CD4-positive, alpha-beta memory T cell (primary cell): ENCODE measurements around the gene SPRN. TPM values are rescaled to one million over a fixed set of nuclear protein-coding genes. Genes with fewer than 3 reads are reported as not detected.
A peak's percentile ranks its signal among the peaks of the same experiment; 100 is the strongest.

Experiments
- CTCF ChIA-PET: fragments of 350-600 bp; sonication (Branson Sonifier 250); formaldehyde crosslinking; loops from one replicate; lab custom pipeline; 2021; ENCODE audit warnings: inconsistent platforms; ENCODE audit not compliant: partially characterized antibody; lab: Charles Lee
- POLR2A ChIA-PET: fragments of 350-600 bp; sonication (Branson Sonifier 250); formaldehyde crosslinking; loops from one replicate; lab custom pipeline; 2021; ENCODE audit not compliant: partially characterized antibody; lab: Charles Lee
- DNase-seq, 5 donors: peaks; one replicate each; pipeline versions ENCODE4 v3.0.0 to v3.0.0-alpha.2; 2020 to 2022; ENCODE audit warnings: mixed read lengths in 1 of 5
- H3K27ac ChIP-seq: one replicate; pipeline ENCODE4 v1.7.0; 2013; ENCODE audit warnings: low read depth, low read length
- H3K27me3 ChIP-seq: 2 replicates; pipeline ENCODE4 v1.7.0; 2013; ENCODE audit warnings: mild to moderate bottlenecking, low read length, moderate library complexity; ENCODE audit not compliant: insufficient read depth
- H3K36me3 ChIP-seq: 2 replicates; pipeline ENCODE4 v1.7.0; 2013; ENCODE audit warnings: mild to moderate bottlenecking, low read length, moderate library complexity; ENCODE audit not compliant: insufficient read depth
- H3K4me1 ChIP-seq: 2 replicates; pipeline ENCODE4 v1.7.0; 2013; ENCODE audit warnings: mild to moderate bottlenecking, low read length, moderate library complexity; ENCODE audit not compliant: insufficient read depth
- H3K4me3 ChIP-seq, 2 donors: one replicate each; pipeline ENCODE4 v1.7.0; 2013; ENCODE audit warnings: low read length in 2 of 2, mild to moderate bottlenecking in 1 of 2
- H3K9me3 ChIP-seq, 2 donors: one replicate each; pipeline ENCODE4 v1.7.0; 2013; ENCODE audit warnings: low read length in 2 of 2, control low read depth in 1 of 2; ENCODE audit not compliant: control insufficient read depth in 1 of 2
- H3K27ac Mint-ChIP-seq, 7 donors: one replicate each; pipeline ENCODE4 v1.8.0; 2020 to 2021; ENCODE audit warnings: mixed read lengths in 7 of 7, mild to moderate bottlenecking in 6 of 7, inconsistent platforms in 3 of 7, moderate library complexity in 3 of 7
- H3K27me3 Mint-ChIP-seq, 2 donors: one replicate each; pipeline ENCODE4 v1.8.0; 2020 to 2021; ENCODE audit warnings: mixed read lengths in 2 of 2
- H3K36me3 Mint-ChIP-seq, 2 donors: one replicate each; pipeline ENCODE4 v1.8.0; 2020 to 2021; ENCODE audit warnings: mixed read lengths in 2 of 2, inconsistent platforms in 1 of 2, mild to moderate bottlenecking in 1 of 2
- H3K4me1 Mint-ChIP-seq, 4 donors: one replicate each; pipeline ENCODE4 v1.8.0; 2020 to 2021; ENCODE audit warnings: mixed read lengths in 4 of 4, mild to moderate bottlenecking in 1 of 4
- H3K4me3 Mint-ChIP-seq, 8 donors: one replicate each; pipeline ENCODE4 v1.8.0; 2020 to 2021; ENCODE audit warnings: mixed read lengths in 8 of 8, mild to moderate bottlenecking in 7 of 8, moderate library complexity in 6 of 8, inconsistent platforms in 3 of 8
- H3K9me3 Mint-ChIP-seq, 8 donors: one replicate each; pipeline ENCODE4 v1.8.0; 2020 to 2021; ENCODE audit warnings: mixed read lengths in 8 of 8, mild to moderate bottlenecking in 5 of 8, inconsistent platforms in 3 of 8, moderate library complexity in 1 of 8
- intact Hi-C: fragments of 100-400 bp; cut with micrococcal nuclease; formaldehyde crosslinking; loops from one replicate; pipeline ENCODE4 v1.15.1; 2023
- microRNA-seq: library from miRNA; unstranded; fragments of <30 nt; microRNA quantifications from one replicate; pipeline ENCODE4 v1.2.0, GENCODE V29; 2021; ENCODE audit warnings: borderline replicate concordance, borderline number of aligned reads, borderline microRNAs expressed, mixed read lengths
- polyA plus RNA-seq, 2 donors: library from polyadenylated mRNA; unstranded; fragments of 300-500 nt; fragmentation: Illumina TruSeq; gene quantifications; one replicate each; pipeline ENCODE4 v1.2.3, GENCODE V29; 2021
- total RNA-seq, 2 experiments: library from RNA; stranded (reverse); gene quantifications; one replicate each; pipeline ENCODE4 v1.2.3, GENCODE V29; 2021

The SPRN gene
- total and polyA plus RNA-seq, 4 experiments from 2014 or later = 0.14 to 0.26 TPM; not detected in 2

- H3K9me3 Mint-ChIP-seq = no peaks in the 10 kb centered on the region
- intact Hi-C loops = loop anchor here (2.0 kb wide), 1 partner anchor 16 kb away; no protein-coding TSS in a partner anchor
- Histone ChIP-seq H3K27ac (no peak overlapping the region), H3K4me3 (no peak overlapping the region), H3K4me1 (peaks cover 11% of the 10 kb centered on the region), H3K27me3 (no peaks in the 10 kb centered on the region), H3K9me3 (no peaks in the 10 kb centered on the region), H3K36me3 (peaks cover 15% of the 10 kb centered on the region)
- H3K4me3 Mint-ChIP-seq = peak overlapping the region in 7 of 8 donors; percentile 61 to 81 (median 77)
- DNase-seq = no peak
- ChIA-PET CTCF (interaction anchor here (0.7 to 1.7 kb wide), 2 partner anchors 43 to 128 kb away, joined by 3 to 6 read pairs; no protein-coding TSS in a partner anchor), POLR2A (interaction anchor here (1.2 to 1.4 kb wide), 4 partner anchors 11 to 114 kb away, joined by 3 to 18 read pairs (median 6); no protein-coding TSS in a partner anchor)
- no peaks in the 10 kb centered on the region for H3K27me3 Mint-ChIP-seq
- H3K4me1 Mint-ChIP-seq = peaks cover 2 to 24% (median 14%) of the 10 kb centered on the region in 4 donors
- peaks cover 17 to 26% of the 10 kb centered on the region in 2 donors for H3K36me3 Mint-ChIP-seq
- no peak overlapping the region for H3K27ac Mint-ChIP-seq
Measured at GRCh38 chr10:133372507-133372906, 51.9 kb downstream of the SPRN start.

Small RNAs within 50 kb of the gene (microRNA-seq; reads per million reads assigned to microRNA genes)
- gene MIR3944 = 0.72 reads per million

Other genes with a start within 250 kb of the SPRN start
- gene UTF1, start 194.4 kb downstream of the SPRN start, total RNA-seq = not detected
- gene UTF1, start 194.4 kb downstream of the SPRN start, polyA plus RNA-seq = not detected
- not detected for gene VENTX, start 186.8 kb downstream of the SPRN start, total RNA-seq
- not detected for gene VENTX, start 186.8 kb downstream of the SPRN start, polyA plus RNA-seq
- 10 to 100 TPM; 87.2 to 90.3 TPM for gene ADAM8, start 147.8 kb downstream of the SPRN start, total RNA-seq
- gene ADAM8, start 147.8 kb downstream of the SPRN start, polyA plus RNA-seq = 10 to 100 TPM; 63.9 to 97.8 TPM
- gene TUBGCP2, start 115.8 kb downstream of the SPRN start, total RNA-seq = 10 to 100 TPM; 66.5 to 74.0 TPM
- 10 to 100 TPM; 14.1 to 40.8 TPM for gene TUBGCP2, start 115.8 kb downstream of the SPRN start, polyA plus RNA-seq
- gene ZNF511, start 115.7 kb downstream of the SPRN start, total RNA-seq = 10 to 100 TPM; 31.5 to 33.1 TPM
- 100 to 1,000 TPM in 1 of 2 donors, 10 to 100 TPM in 1; 69.0 to 107 TPM for gene ZNF511, start 115.7 kb downstream of the SPRN start, polyA plus RNA-seq
- 1 to 10 TPM; 6.4 to 7.2 TPM for gene CALY, start 87.7 kb downstream of the SPRN start, total RNA-seq
- gene CALY, start 87.7 kb downstream of the SPRN start, polyA plus RNA-seq = 1 to 10 TPM; 1.4 to 2.2 TPM
- gene PRAP1, start 77.3 kb downstream of the SPRN start, total RNA-seq = not detected
- not detected for gene PRAP1, start 77.3 kb downstream of the SPRN start, polyA plus RNA-seq
- gene FUOM, start 66.6 kb downstream of the SPRN start, total RNA-seq = 10 to 100 TPM; 17.1 to 18.1 TPM
- gene FUOM, start 66.6 kb downstream of the SPRN start, polyA plus RNA-seq = 10 to 100 TPM; 15.6 to 16.3 TPM
- 10 to 100 TPM; 29.7 to 30.6 TPM for gene ECHS1, start 51.3 kb downstream of the SPRN start, total RNA-seq
- 100 to 1,000 TPM in 1 of 2 donors, 10 to 100 TPM in 1; 81.4 to 117 TPM for gene ECHS1, start 51.3 kb downstream of the SPRN start, polyA plus RNA-seq
- gene PAOX, start 45.4 kb downstream of the SPRN start, total RNA-seq = 1 to 10 TPM; 9.1 to 9.5 TPM
- gene PAOX, start 45.4 kb downstream of the SPRN start, polyA plus RNA-seq = 10 to 100 TPM in 1 of 2 donors, 1 to 10 TPM in 1; 7.6 to 10.3 TPM
- gene MTG1, start 30.5 kb downstream of the SPRN start, total RNA-seq = 10 to 100 TPM; 64.8 to 65.4 TPM
- gene MTG1, start 30.5 kb downstream of the SPRN start, polyA plus RNA-seq = 10 to 100 TPM; 32.6 to 37.0 TPM
- gene SCART1, start 29.3 kb upstream of the SPRN start, total RNA-seq = 10 to 100 TPM; 10.5 to 11.2 TPM
- 1 to 10 TPM in 1 of 2 donors, under 1 TPM in 1; 0.49 to 1.2 TPM for gene SCART1, start 29.3 kb upstream of the SPRN start, polyA plus RNA-seq
- 1 to 10 TPM; 1.2 to 2.8 TPM for gene CYP2E1, start 102.7 kb upstream of the SPRN start, total RNA-seq
- under 1 TPM; 0.30 to 0.94 TPM for gene CYP2E1, start 102.7 kb upstream of the SPRN start, polyA plus RNA-seq
- gene SYCE1, start 141.0 kb upstream of the SPRN start, total RNA-seq = under 1 TPM; 0.14 to 0.23 TPM
- gene SYCE1, start 141.0 kb upstream of the SPRN start, polyA plus RNA-seq = under 1 TPM; 0.76 to 0.91 TPM
- gene FRG2B, start 202.2 kb upstream of the SPRN start, total RNA-seq = not detected
- not detected for gene FRG2B, start 202.2 kb upstream of the SPRN start, polyA plus RNA-seq